ENCODE measurements around the gene ZCRB1. TPM values are rescaled to one million over a fixed set of nuclear protein-coding genes. Genes with fewer than 3 reads are reported as not detected.
"Not testable (repeated sequence)": the region's sequence is repeated elsewhere in the genome, so short reads cannot be mapped to it uniquely, and the experiment has no call there.

Gene ZCRB1
- total and polyA plus RNA-seq, 2 experiments from 2014 or later, result 18.1 to 256 TPM

DNA sequence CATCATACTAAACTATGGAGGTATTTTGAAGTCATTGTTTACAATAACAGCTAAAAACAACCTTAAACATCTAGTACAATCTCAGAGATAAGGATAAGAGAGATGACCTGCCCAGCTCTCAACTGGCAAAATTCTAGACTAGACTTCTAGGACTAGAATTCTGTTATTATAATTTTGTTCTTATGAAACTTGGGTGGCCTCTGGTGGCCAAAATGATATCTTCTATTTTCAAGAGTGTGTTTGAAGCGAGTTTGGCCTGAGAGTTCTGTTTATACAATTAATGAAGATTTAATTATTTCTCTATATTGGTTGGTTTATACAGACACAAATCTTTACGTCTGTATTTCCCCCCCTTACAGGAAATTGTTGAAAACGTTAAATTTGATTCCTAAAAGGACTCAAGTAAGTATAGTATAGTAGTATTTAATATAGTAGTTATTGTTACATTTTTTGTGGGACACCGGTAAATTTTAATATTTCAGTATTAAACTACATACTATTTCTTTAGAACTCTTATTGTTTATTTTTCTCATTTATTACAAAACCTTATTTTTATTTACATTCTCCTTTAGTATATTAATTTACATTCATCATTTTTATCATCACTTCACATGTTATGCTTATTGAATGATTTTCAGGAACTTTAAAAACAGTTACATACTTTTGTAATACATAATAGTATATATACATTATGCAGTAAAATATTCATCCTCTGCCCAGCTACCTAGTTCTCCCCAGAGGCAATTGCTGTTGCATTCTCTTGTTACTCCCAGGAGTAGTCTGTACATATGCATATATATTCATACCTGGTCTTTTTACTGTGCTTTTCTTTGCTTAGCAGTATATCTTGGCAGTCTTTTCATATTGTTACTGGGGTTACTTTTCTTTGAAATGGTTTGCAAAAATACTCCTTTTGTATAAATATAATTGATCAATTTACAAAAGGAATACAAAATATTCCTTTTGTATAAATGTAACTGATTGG lies 6.7 kb upstream of the ZCRB1 start:
- Histone ChIP-seq H3K79me2 (replicated peaks; ENCODE audit: insufficient read depth) (peaks cover 99% of the 10 kb centered on the region), H3K4me3 (no peak overlapping the region), H4K20me1 (replicated peaks; ENCODE audit: insufficient read depth) (peaks cover 63% of the 10 kb centered on the region), H3K27ac (ENCODE audit: low read depth) (no peak overlapping the region), H3K27me3 (ENCODE audit: insufficient read depth) (no peaks in the 10 kb centered on the region), H3K4me1 (ENCODE audit: insufficient read depth) (peaks cover 25% of the 10 kb centered on the region; the same call in 1 of the 2 replicates), H3F3A (replicated peaks; ENCODE audit: low read depth) (no peaks in the 10 kb centered on the region), H3K9me2 (ENCODE audit: insufficient read depth) (no peaks in the 10 kb centered on the region), H3K4me2 (no peak overlapping the region), H2AFZ (no peak overlapping the region), H3K36me3 (ENCODE audit: insufficient read depth) (peaks cover 7% of the 10 kb centered on the region; the same call in 1 of the 2 replicates)
- peaks cover 38% of the 10 kb centered on the region for H3K4me1 Mint-ChIP-seq
- H3K36me3 Mint-ChIP-seq (ENCODE audit: low read depth), result peaks cover 6% of the 10 kb centered on the region; the same call in 2 of the 3 replicates
- DNase-seq (ENCODE audit: low spot score) (peak; percentile 40), ATAC-seq (no peak)
- no peaks in the 10 kb centered on the region for H3K9me3 Mint-ChIP-seq
- no peak overlapping the region for H3K27ac Mint-ChIP-seq
- peaks cover 5% of the 10 kb centered on the region for H3K27me3 Mint-ChIP-seq (ENCODE audit: insufficient read depth, low read depth, poor library complexity)
- H3K4me3 Mint-ChIP-seq, result no peak overlapping the region
- TF ChIP-seq, protein P1, sequence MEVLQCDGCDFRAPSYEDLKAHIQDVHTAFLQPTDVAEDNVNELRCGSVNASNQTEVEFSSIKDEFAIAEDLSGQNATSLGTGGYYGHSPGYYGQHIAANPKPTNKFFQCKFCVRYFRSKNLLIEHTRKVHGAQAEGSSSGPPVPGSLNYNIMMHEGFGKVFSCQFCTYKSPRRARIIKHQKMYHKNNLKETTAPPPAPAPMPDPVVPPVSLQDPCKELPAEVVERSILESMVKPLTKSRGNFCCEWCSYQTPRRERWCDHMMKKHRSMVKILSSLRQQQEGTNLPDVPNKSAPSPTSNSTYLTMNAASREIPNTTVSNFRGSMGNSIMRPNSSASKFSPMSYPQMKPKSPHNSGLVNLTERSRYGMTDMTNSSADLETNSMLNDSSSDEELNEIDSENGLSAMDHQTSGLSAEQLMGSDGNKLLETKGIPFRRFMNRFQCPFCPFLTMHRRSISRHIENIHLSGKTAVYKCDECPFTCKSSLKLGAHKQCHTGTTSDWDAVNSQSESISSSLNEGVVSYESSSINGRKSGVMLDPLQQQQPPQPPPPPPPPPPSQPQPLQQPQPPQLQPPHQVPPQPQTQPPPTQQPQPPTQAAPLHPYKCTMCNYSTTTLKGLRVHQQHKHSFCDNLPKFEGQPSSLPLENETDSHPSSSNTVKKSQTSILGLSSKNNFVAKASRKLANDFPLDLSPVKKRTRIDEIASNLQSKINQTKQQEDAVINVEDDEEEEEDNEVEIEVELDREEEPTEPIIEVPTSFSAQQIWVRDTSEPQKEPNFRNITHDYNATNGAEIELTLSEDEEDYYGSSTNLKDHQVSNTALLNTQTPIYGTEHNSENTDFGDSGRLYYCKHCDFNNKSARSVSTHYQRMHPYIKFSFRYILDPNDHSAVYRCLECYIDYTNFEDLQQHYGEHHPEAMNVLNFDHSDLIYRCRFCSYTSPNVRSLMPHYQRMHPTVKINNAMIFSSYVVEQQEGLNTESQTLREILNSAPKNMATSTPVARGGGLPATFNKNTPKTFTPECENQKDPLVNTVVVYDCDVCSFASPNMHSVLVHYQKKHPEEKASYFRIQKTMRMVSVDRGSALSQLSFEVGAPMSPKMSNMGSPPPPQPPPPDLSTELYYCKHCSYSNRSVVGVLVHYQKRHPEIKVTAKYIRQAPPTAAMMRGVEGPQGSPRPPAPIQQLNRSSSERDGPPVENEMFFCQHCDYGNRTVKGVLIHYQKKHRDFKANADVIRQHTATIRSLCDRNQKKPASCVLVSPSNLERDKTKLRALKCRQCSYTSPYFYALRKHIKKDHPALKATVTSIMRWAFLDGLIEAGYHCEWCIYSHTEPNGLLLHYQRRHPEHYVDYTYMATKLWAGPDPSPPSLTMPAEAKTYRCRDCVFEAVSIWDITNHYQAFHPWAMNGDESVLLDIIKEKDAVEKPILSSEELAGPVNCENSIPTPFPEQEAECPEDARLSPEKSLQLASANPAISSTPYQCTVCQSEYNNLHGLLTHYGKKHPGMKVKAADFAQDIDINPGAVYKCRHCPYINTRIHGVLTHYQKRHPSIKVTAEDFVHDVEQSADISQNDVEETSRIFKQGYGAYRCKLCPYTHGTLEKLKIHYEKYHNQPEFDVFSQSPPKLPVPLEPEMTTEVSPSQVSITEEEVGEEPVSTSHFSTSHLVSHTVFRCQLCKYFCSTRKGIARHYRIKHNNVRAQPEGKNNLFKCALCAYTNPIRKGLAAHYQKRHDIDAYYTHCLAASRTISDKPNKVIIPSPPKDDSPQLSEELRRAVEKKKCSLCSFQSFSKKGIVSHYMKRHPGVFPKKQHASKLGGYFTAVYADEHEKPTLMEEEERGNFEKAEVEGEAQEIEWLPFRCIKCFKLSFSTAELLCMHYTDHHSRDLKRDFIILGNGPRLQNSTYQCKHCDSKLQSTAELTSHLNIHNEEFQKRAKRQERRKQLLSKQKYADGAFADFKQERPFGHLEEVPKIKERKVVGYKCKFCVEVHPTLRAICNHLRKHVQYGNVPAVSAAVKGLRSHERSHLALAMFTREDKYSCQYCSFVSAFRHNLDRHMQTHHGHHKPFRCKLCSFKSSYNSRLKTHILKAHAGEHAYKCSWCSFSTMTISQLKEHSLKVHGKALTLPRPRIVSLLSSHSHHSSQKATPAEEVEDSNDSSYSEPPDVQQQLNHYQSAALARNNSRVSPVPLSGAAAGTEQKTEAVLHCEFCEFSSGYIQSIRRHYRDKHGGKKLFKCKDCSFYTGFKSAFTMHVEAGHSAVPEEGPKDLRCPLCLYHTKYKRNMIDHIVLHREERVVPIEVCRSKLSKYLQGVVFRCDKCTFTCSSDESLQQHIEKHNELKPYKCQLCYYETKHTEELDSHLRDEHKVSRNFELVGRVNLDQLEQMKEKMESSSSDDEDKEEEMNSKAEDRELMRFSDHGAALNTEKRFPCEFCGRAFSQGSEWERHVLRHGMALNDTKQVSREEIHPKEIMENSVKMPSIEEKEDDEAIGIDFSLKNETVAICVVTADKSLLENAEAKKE (CRISPR knock-in tag; IDR thresholded peaks at IDR 0.05), result no peak
- TF ChIP-seq, protein P2, sequence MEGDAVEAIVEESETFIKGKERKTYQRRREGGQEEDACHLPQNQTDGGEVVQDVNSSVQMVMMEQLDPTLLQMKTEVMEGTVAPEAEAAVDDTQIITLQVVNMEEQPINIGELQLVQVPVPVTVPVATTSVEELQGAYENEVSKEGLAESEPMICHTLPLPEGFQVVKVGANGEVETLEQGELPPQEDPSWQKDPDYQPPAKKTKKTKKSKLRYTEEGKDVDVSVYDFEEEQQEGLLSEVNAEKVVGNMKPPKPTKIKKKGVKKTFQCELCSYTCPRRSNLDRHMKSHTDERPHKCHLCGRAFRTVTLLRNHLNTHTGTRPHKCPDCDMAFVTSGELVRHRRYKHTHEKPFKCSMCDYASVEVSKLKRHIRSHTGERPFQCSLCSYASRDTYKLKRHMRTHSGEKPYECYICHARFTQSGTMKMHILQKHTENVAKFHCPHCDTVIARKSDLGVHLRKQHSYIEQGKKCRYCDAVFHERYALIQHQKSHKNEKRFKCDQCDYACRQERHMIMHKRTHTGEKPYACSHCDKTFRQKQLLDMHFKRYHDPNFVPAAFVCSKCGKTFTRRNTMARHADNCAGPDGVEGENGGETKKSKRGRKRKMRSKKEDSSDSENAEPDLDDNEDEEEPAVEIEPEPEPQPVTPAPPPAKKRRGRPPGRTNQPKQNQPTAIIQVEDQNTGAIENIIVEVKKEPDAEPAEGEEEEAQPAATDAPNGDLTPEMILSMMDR (conservative IDR thresholded peaks at IDR 0.05; ENCODE audit: low read depth in 2 of 2), result peak; percentile 39 to 56

DNA sequence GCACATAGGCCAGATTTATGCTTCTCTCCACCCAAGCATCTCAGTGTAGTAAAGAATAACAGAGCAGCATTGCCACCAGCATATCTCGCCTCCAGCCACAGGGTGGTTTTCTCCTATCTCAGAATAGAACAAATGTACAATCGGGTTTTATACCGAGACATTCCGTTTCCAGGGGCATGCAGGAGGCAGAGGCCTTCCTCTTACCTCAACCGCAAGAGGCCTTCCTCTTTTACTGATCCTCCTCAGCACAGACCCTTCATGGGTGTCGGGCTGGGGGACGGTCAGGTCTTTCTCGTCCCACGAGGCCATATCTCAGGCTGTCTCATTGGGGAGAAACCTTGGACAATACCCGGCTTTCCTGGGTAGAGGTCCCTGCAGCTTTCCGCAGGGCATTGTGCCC lies 4.2 kb upstream of the ZCRB1 start:
- DNase-seq (ENCODE audit: low spot score); H3K4me3 Mint-ChIP-seq: not testable (repeated sequence)
- H3K79me2 ChIP-seq (replicated peaks; ENCODE audit: insufficient read depth), result peaks cover 90% of the 10 kb centered on the region

More for the DNA sequence above, 4.2 kb upstream of the ZCRB1 start:
- H3K27me3 Mint-ChIP-seq (ENCODE audit: insufficient read depth, low read depth, poor library complexity), result peaks cover 14% of the 10 kb centered on the region
- Histone ChIP-seq H4K20me1 (replicated peaks; ENCODE audit: insufficient read depth) (peaks cover 56% of the 10 kb centered on the region), H3K4me1 (ENCODE audit: insufficient read depth) (peaks cover 33% of the 10 kb centered on the region; the same call in 1 of the 2 replicates)
- not testable (repeated sequence) for H3K4me2 ChIP-seq; H3K9me3 Mint-ChIP-seq; H3F3A ChIP-seq (replicated peaks; ENCODE audit: low read depth); H3K27ac ChIP-seq (ENCODE audit: low read depth); H3K9me2 ChIP-seq (ENCODE audit: insufficient read depth); H3K27ac Mint-ChIP-seq; H2AFZ ChIP-seq; H3K36me3 ChIP-seq (ENCODE audit: insufficient read depth); ATAC-seq; H3K36me3 Mint-ChIP-seq (ENCODE audit: low read depth); H3K4me3 ChIP-seq; H3K27me3 ChIP-seq (ENCODE audit: insufficient read depth)
- peaks cover 41% of the 10 kb centered on the region for H3K4me1 Mint-ChIP-seq
